Ovary (tissue), 9 donors: ENCODE results near the gene GPR6. TPM values are rescaled to one million over a fixed set of nuclear protein-coding genes. Genes with fewer than 3 reads are reported as not detected.

Experiments used
- DNase-seq, 5 donors: peaks; one replicate each; pipeline ENCODE4 v3.0.0-alpha.2; 2019 to 2020
- H3K27ac ChIP-seq, 2 donors: fragments of 200-600 bp; one replicate each; pipeline versions ENCODE4 v1.5.1 to v1.8.0; 2019 to 2022
- H3K27me3 ChIP-seq: fragments of 200-600 bp; one replicate; pipeline ENCODE4 v1.8.0; 2022
- H3K36me3 ChIP-seq: fragments of 200-600 bp; sonication (generic); one replicate; pipeline ENCODE4 v1.5.1; 2019
- H3K4me1 ChIP-seq: one replicate; pipeline ENCODE4 v1.8.1; 2013; ENCODE audit warnings: mild to moderate bottlenecking, moderate library complexity; ENCODE audit not compliant: insufficient read depth
- H3K4me3 ChIP-seq: fragments of 200-600 bp; sonication (generic); one replicate; pipeline ENCODE4 v1.5.1; 2017
- H3K9me3 ChIP-seq, 2 donors: fragments of 200-600 bp in 1 of 2; sonication (generic) in 1 of 2; one replicate each; pipeline versions ENCODE4 v1.5.1 to v1.8.1; 2013 to 2019; ENCODE audit warnings: mild to moderate bottlenecking in 1 of 2, moderate library complexity in 1 of 2
- CTCF ChIP-seq, 3 donors: fragments of 450-650 bp in 2 of 3; fragments of 200-600 bp in 1 of 3; IDR thresholded peaks; one replicate each; pipeline versions ENCODE4 v1.5.1 to v1.8.0; 2016 to 2022; ENCODE audit warnings: antibody characterized with exemption in 3 of 3, mild to moderate bottlenecking in 1 of 3
- EP300 ChIP-seq: sonication (generic); formaldehyde crosslinking; IDR thresholded peaks from one replicate; pipeline ENCODE4 v1.6.1; 2017; ENCODE audit warnings: antibody characterized with exemption
- POLR2A ChIP-seq: fragments of 450-650 bp; IDR thresholded peaks from one replicate; pipeline ENCODE4 v1.6.1; 2017; ENCODE audit warnings: antibody characterized with exemption, mild to moderate bottlenecking, moderate library complexity
- WGBS, 3 donors: extraction: QIAGEN DNeasy Blood & Tissue Kit in 1 of 3; methylation state at CpG; one replicate each; pipeline versions ENCODE4 v1.1.5 to v1.1.7; 2013 to 2017; 5-methylcytosine and 5-hydroxymethylcytosine counted together
- intact Hi-C, 4 donors: fragments of 100-400 bp; cut with DNase I; formaldehyde crosslinking; loops; one replicate each; pipeline versions ENCODE4 v1.11.0 to v1.15.1; 2022 to 2023
- polyA plus RNA-seq, 2 donors: library from polyadenylated mRNA; stranded (reverse); fragments of 200-250 nt in 1 of 2; fragments of 350-450 nt in 1 of 2; fragmentation: Illumina TruSeq in 1 of 2; extraction: RNeasy Lipid Tissue Mini Kit (QIAGEN cat#74804) in 1 of 2; gene quantifications; one replicate each; pipeline ENCODE4 v1.2.3, GENCODE V29; 2013 to 2014
- total RNA-seq, 7 donors: library from RNA; depleted of rRNA in 2 of 7; stranded (reverse); fragments of >200 nt in 2 of 7; fragmentation: NEBNext Ultra II Directional in 3 of 7; extraction: Animal tissue kit (Norgen Biotek cat#: 25700) in 3 of 7; gene quantifications; one replicate each; pipeline versions ENCODE4 v1.1.0 to v1.2.4, GENCODE V29; 2016 to 2023
- donor health status: DM: no; HTN: no; CAD: no; lungs with moderate emphysema.
- donor health status: DM: no; HTN: no; CAD: no.
- donor health status: Bipolar disorder and iron deficiency.
- donor health status: DM: yes; HTN: yes; CAD: no.
- donor health status: DM: no; HTN: no; CAD: no.
- donor health status: DM: yes; HTN: yes; CAD: no.

Gene GPR6
- total and polyA plus RNA-seq, 9 donors = not detected

GRCh38 chr6:109984410-109984809 lies 6.3 kb downstream of the GPR6 start:
- TF ChIP-seq EP300 = no peak
- TF ChIP-seq CTCF (IDR thresholded peaks at IDR 0.05) = no peak
- TF ChIP-seq POLR2A = no peak
- no peak for DNase-seq
- 90 to 92% (median 91%) methylated on average over 2 of the region's 2 CpGs for WGBS, 3 donors
- Histone ChIP-seq H3K27me3 (no peaks in the 10 kb centered on the region), H3K27ac (no peak overlapping the region), H3K4me3 (no peak overlapping the region), H3K4me1 (no peaks in the 10 kb centered on the region), H3K9me3 (no peaks in the 10 kb centered on the region), H3K36me3 (no peaks in the 10 kb centered on the region)
- intact Hi-C loops = no loop called here

- no peaks in the 10 kb centered on the region for H3K27me3 ChIP-seq
Measured at GRCh38 chr6:109987196-109987595, 9.1 kb downstream of the GPR6 start.

GRCh38 chr6:109991201-109992101 lies 13.3 kb downstream of the GPR6 start:
- no peak overlapping the region for H3K4me3 ChIP-seq
- no peak overlapping the region for H3K27ac ChIP-seq
- no peaks in the 10 kb centered on the region for H3K27me3 ChIP-seq
- TF ChIP-seq EP300 = no peak
- no peaks in the 10 kb centered on the region for H3K36me3 ChIP-seq
- no peaks in the 10 kb centered on the region for H3K4me1 ChIP-seq
- H3K9me3 ChIP-seq = no peaks in the 10 kb centered on the region
- intact Hi-C loops = no loop called here
- DNase-seq = no peak
- 85% methylated on average over 4 of the region's 4 CpGs for WGBS, 3 donors

More at GRCh38 chr6:109987196-109987595, 9.1 kb downstream of the GPR6 start:
- Histone ChIP-seq H3K9me3 (no peaks in the 10 kb centered on the region), H3K36me3 (no peaks in the 10 kb centered on the region), H3K27ac (no peak overlapping the region), H3K4me1 (no peaks in the 10 kb centered on the region), H3K4me3 (no peak overlapping the region)
- no peak for DNase-seq
- TF ChIP-seq CTCF (IDR thresholded peaks at IDR 0.05) (no peak), POLR2A (no peak), EP300 (no peak)
- 87 to 91% (median 90%) methylated on average over 1 of the region's 1 CpG for WGBS, 3 donors
- intact Hi-C loops = no loop called here

GRCh38 chr6:109998159-109998785 lies 20.2 kb downstream of the GPR6 start:
- no peak for DNase-seq
- no peaks in the 10 kb centered on the region for H3K4me1 ChIP-seq
- no peak overlapping the region for H3K4me3 ChIP-seq
- no peaks in the 10 kb centered on the region for H3K9me3 ChIP-seq
- no peak overlapping the region for H3K27ac ChIP-seq
- 20 to 35% (median 22%) methylated on average over 3 of the region's 3 CpGs for WGBS, 3 donors
- TF ChIP-seq CTCF (IDR thresholded peaks at IDR 0.05) (no peak), POLR2A (no peak), EP300 (no peak)
- no peaks in the 10 kb centered on the region for H3K36me3 ChIP-seq
- intact Hi-C loops = no loop called here
- H3K27me3 ChIP-seq = no peaks in the 10 kb centered on the region

GRCh38 chr6:109999740-110000139 lies 21.6 kb downstream of the GPR6 start:
- no peaks in the 10 kb centered on the region for H3K36me3 ChIP-seq
- no peak overlapping the region for H3K27ac ChIP-seq
- intact Hi-C loops = no loop called here
- DNase-seq = no peak
- no peaks in the 10 kb centered on the region for H3K27me3 ChIP-seq
- WGBS, 3 donors = 70 to 88% (median 76%) methylated on average over 3 of the region's 3 CpGs
- H3K4me3 ChIP-seq = no peak overlapping the region
- no peaks in the 10 kb centered on the region for H3K4me1 ChIP-seq
- H3K9me3 ChIP-seq = no peaks in the 10 kb centered on the region
- TF ChIP-seq EP300 = no peak
- no peak for TF ChIP-seq CTCF (IDR thresholded peaks at IDR 0.05)
